Endothelial cell of umbilical vein (primary cell): ENCODE results near the gene DDX27. TPM values are rescaled to one million over a fixed set of nuclear protein-coding genes. Genes with fewer than 3 reads are reported as not detected.

Source experiments
- BruUV-seq: library from RNA; stranded (reverse); fragments of 400-500 nt; replicated peaks from 2 replicates; lab custom pipeline; 2021; lab: Mats Ljungman, UMichigan
- CTCF ChIA-PET: fragments of 300-600, 350-600 bp; sonication (Branson Sonifier 250); formaldehyde crosslinking; loops from one replicate; lab custom pipeline; 2021; ENCODE audit warnings: antibody characterized with exemption, inconsistent platforms; lab: Charles Lee
- POLR2A ChIA-PET: fragments of 300-600, 350-600 bp; sonication (Branson Sonifier 250); formaldehyde crosslinking; loops from one replicate; lab custom pipeline; 2021; ENCODE audit warnings: antibody characterized with exemption, inconsistent platforms; lab: Charles Lee
- DNase-seq: peaks from one replicate; pipeline ENCODE4 v3.0.0-alpha.2; 2011; ENCODE audit warnings: low read depth, low spot score
- FAIRE-seq: peaks from 2 replicates; lab custom pipeline; 2011; peaks lifted over from hg19 to GRCh38; lab: Jason Lieb, UNC
- H2AFZ ChIP-seq: 2 replicates; pipeline ENCODE4 v1.6.0; 2012; ENCODE audit warnings: low read depth, low read length, control low read depth, inconsistent platforms
- H3K27ac ChIP-seq: 2 replicates; pipeline ENCODE4 v1.5.1; 2011; ENCODE audit warnings: low read depth, mild to moderate bottlenecking, control low read depth, low read length, moderate library complexity; ENCODE audit not compliant: insufficient read depth
- H3K27me3 ChIP-seq, 2 experiments: 2 replicates each; pipeline versions ENCODE4 v1.6.0 to v1.6.1; 2011; ENCODE audit warnings: low read length in 2 of 2, mixed read lengths in 1 of 2; ENCODE audit not compliant: control insufficient read depth in 2 of 2, insufficient read depth in 2 of 2
- H3K36me3 ChIP-seq, 2 experiments: 2 replicates in 1 of 2; 3 replicates in 1 of 2; pipeline ENCODE4 v1.5.1; 2011; ENCODE audit warnings: low read length in 2 of 2, mild to moderate bottlenecking in 1 of 2, moderate library complexity in 1 of 2; ENCODE audit not compliant: control insufficient read depth in 2 of 2, insufficient read depth in 2 of 2; ENCODE audit errors: extremely low read depth in 1 of 2
- H3K4me1 ChIP-seq: 3 replicates; pipeline ENCODE4 v1.5.1; 2011; ENCODE audit warnings: mild to moderate bottlenecking, low read length; ENCODE audit not compliant: control insufficient read depth, insufficient read depth; ENCODE audit errors: extremely low read depth
- H3K4me2 ChIP-seq: 2 replicates; pipeline ENCODE4 v1.6.1; 2011; ENCODE audit warnings: low read length, control low read depth, mixed read lengths; ENCODE audit not compliant: insufficient read depth
- H3K4me3 ChIP-seq, 3 experiments: fragments of 200-600 bp in 1 of 3; sonication (generic), shearing (Covaris generic) in 1 of 3; replicated peaks in 1 of 3; 2 replicates each; pipeline ENCODE4 v1.5.1; 2011 to 2016; ENCODE audit warnings: control low read depth in 3 of 3, low read length in 3 of 3, mild to moderate bottlenecking in 2 of 3, inconsistent platforms in 1 of 3, low read depth in 1 of 3, moderate library complexity in 1 of 3; ENCODE audit not compliant: insufficient read depth in 1 of 3
- H3K79me2 ChIP-seq: 2 replicates; pipeline ENCODE4 v1.6.0; 2012; ENCODE audit warnings: low read length, inconsistent platforms; ENCODE audit not compliant: control insufficient read depth, insufficient read depth
- H3K9ac ChIP-seq: replicated peaks from 2 replicates; pipeline ENCODE3; 2011; ENCODE audit warnings: low read length, control low read depth; ENCODE audit not compliant: insufficient read depth; ENCODE audit errors: extremely low read depth
- H3K9me1 ChIP-seq: replicated peaks from 3 replicates; pipeline ENCODE4 v1.6.0; 2011; ENCODE audit warnings: mild to moderate bottlenecking, low read length; ENCODE audit not compliant: control insufficient read depth, insufficient read depth; ENCODE audit errors: extremely low read depth
- H3K9me3 ChIP-seq: replicated peaks from 2 replicates; pipeline ENCODE4 v1.5.1; 2012; ENCODE audit warnings: low read length, inconsistent platforms; ENCODE audit not compliant: control insufficient read depth, insufficient read depth
- H4K20me1 ChIP-seq: replicated peaks from 2 replicates; pipeline ENCODE3; 2011; ENCODE audit warnings: mild to moderate bottlenecking, low read length; ENCODE audit not compliant: control insufficient read depth, insufficient read depth; ENCODE audit errors: extremely low read depth
- CTCF ChIP-seq, 2 donors: IDR thresholded peaks; 1 replicate in 1 of 2; 2 replicates in 1 of 2; pipeline ENCODE4 v1.5.1; 2011; ENCODE audit warnings: low read length in 2 of 2, mild to moderate bottlenecking in 2 of 2, moderate library complexity in 2 of 2, control low read depth in 1 of 2, inconsistent platforms in 1 of 2, low read depth in 1 of 2; ENCODE audit not compliant: insufficient read depth in 1 of 2; ENCODE audit errors: extremely low read depth in 1 of 2
- EZH2 ChIP-seq: IDR thresholded peaks from 2 replicates; pipeline ENCODE4 v1.6.1; 2012; ENCODE audit warnings: borderline replicate concordance, low read depth, mild to moderate bottlenecking, moderate library complexity, low read length, inconsistent platforms; ENCODE audit not compliant: severe bottlenecking
- GATA2 ChIP-seq: IDR thresholded peaks from 2 replicates; pipeline ENCODE4 v1.7.0; 2011; ENCODE audit warnings: low read depth, mild to moderate bottlenecking, moderate library complexity, mixed read lengths, low read length; ENCODE audit not compliant: insufficient read length, insufficient read depth
- MYC ChIP-seq: IDR thresholded peaks from one replicate; pipeline ENCODE4 v1.6.1; 2011; ENCODE audit warnings: mild to moderate bottlenecking, low read depth, low read length
- POLR2A ChIP-seq: IDR thresholded peaks from 2 replicates; pipeline ENCODE4 v1.6.1; 2012; ENCODE audit warnings: low read depth, mild to moderate bottlenecking, control low read depth, low read length
- POLR2AphosphoS5 ChIP-seq: IDR thresholded peaks from 2 replicates; pipeline ENCODE4 v1.6.1; 2012; ENCODE audit warnings: low read depth, mild to moderate bottlenecking, control low read depth, low read length, moderate library complexity; ENCODE audit not compliant: insufficient read depth
- dilution Hi-C: fragments of 300-500 bp; cut with MboI; formaldehyde crosslinking; loops from one replicate; pipeline ENCODE4 v1.15.0; 2019; ENCODE audit warnings: low sequenced_read_pairs; ENCODE audit not compliant: extremely low pct_ligation_motif_present
- intact Hi-C: fragments of 100-400 bp; cut with micrococcal nuclease; formaldehyde crosslinking; loops from one replicate; pipeline ENCODE4 v1.10.0; 2022
- polyA plus RNA-seq, 4 experiments: library from polyadenylated mRNA; depleted of rRNA in 3 of 4; stranded (reverse) in 3 of 4; unstranded in 1 of 4; fragments of >200 nt; gene quantifications; 2 replicates each; pipeline versions ENCODE4 v1.2.1 to v1.2.3, GENCODE V29; 2011 to 2012; ENCODE audit warnings: missing spikeins in 1 of 4
- total RNA-seq: library from RNA; stranded (reverse); gene quantifications from 2 replicates; pipeline ENCODE4 v1.2.3, GENCODE V29; 2021

DDX27 gene
- total and polyA plus RNA-seq, 2 donors (not counting 3 experiments of a cell fraction or from before 2014, with no cell fraction given), result 24.0 to 25.7 TPM

DNA sequence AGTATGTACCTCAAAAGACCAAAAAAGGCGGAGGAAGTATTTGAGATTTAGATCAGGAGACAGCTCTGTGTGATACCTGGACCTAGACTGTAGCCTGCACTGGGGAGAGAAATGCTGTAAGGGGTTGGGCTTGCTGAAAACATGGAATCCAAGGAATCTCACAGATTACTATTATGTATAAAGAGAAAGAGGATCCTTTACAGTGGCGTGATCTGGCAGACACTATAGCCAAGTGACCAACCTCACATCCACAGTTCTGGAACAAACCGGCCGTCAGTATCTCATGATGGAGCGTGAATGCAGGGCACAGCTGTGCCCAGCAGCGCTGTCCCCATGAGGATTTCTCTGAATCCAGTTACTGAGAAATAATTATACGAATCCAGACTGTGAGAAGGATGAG lies 12.3 kb downstream of the DDX27 start:
- dilution Hi-C loops, result no loop called here
- CTCF ChIA-PET, result interaction anchor here (0.6 to 1.1 kb wide), 2 partner anchors 15 to 28 kb away, joined by 3 to 4 read pairs; no protein-coding TSS in a partner anchor

GRCh38 chr20:49233226-49233625 lies 14.0 kb downstream of the DDX27 start:
- POLR2A ChIA-PET, result interaction anchor here (0.6 to 0.7 kb wide), 2 partner anchors 14 to 34 kb away, joined by 3 to 5 read pairs; partner anchors contain the start of gene DDX27
- Histone ChIP-seq H3K9me3 (no peaks in the 10 kb centered on the region), H3K27ac (no peak overlapping the region), H3K27me3 (no peaks in the 10 kb centered on the region), H3K4me2 (no peak overlapping the region), H3K4me3 (no peak overlapping the region), H3K9me1 (no peaks in the 10 kb centered on the region), H3K36me3 (peaks cover 14 to 48% of the 10 kb centered on the region in 2 experiments), H3K4me1 (no peaks in the 10 kb centered on the region), H3K79me2 (no peaks in the 10 kb centered on the region), H3K9ac (no peak overlapping the region), H2AFZ (no peak overlapping the region), H4K20me1 (no peaks in the 10 kb centered on the region)
- CTCF ChIA-PET, result interaction anchor here (0.8 to 0.9 kb wide), 2 partner anchors 13 to 16 kb away, joined by 3 to 5 read pairs; no protein-coding TSS in a partner anchor
- intact Hi-C loops, result no loop called here
- TF ChIP-seq MYC, result no peak
- TF ChIP-seq EZH2, result no peak
- no peak for TF ChIP-seq CTCF (IDR thresholded peaks at IDR 0.05; ENCODE audit: extremely low read depth in 1 of 2, insufficient read depth in 1 of 2, low read depth in 1 of 2, low read length in 2 of 2)
- no TSS peak for BruUV-seq
- DNase-seq (no peak), FAIRE-seq (no peak)
- dilution Hi-C loops, result no loop called here

More for the DNA sequence above, 12.3 kb downstream of the DDX27 start:
- BruUV-seq, result no TSS peak
- H3K27ac ChIP-seq, result no peak overlapping the region
- peaks cover 8 to 44% of the 10 kb centered on the region in 2 experiments for H3K36me3 ChIP-seq
- no peak for FAIRE-seq
- H3K9ac ChIP-seq, result no peak overlapping the region
- no peak overlapping the region for H3K4me2 ChIP-seq
- TF ChIP-seq POLR2AphosphoS5 (no peak), POLR2A (no peak), GATA2 (no peak)
- H3K9me3 ChIP-seq, result no peaks in the 10 kb centered on the region
- no peak for DNase-seq
- no peaks in the 10 kb centered on the region for H3K4me1 ChIP-seq
- POLR2A ChIA-PET, result no interaction called here
- H4K20me1 ChIP-seq, result no peaks in the 10 kb centered on the region
- no peak overlapping the region for H2AFZ ChIP-seq
- H3K27me3 ChIP-seq, result no peaks in the 10 kb centered on the region
- H3K79me2 ChIP-seq, result no peaks in the 10 kb centered on the region
- H3K9me1 ChIP-seq, result no peaks in the 10 kb centered on the region
- intact Hi-C loops, result no loop called here
- no peak overlapping the region for H3K4me3 ChIP-seq
